ENCODE data around the gene ALDH4A1. TPM values are rescaled to one million over a fixed set of nuclear protein-coding genes. Genes with fewer than 3 reads are reported as not detected.

The ALDH4A1 gene
- total and polyA plus RNA-seq, 9 of the 15 experiments (the other 6 are each of a cell fraction or from before 2014, with no cell fraction given), result 0.27 to 31.4 (median 16.6) TPM

- TF ChIP-seq CBFB (CRISPR knock-in tag; IDR thresholded peaks at IDR 0.05), result no peak
- TF ChIP-seq NRF1 (conservative IDR thresholded peaks at IDR 0.05 in 1 of 2, IDR thresholded peaks at IDR 0.05 in 1 of 2), result no peak
- peak in 1 of 2 experiments; percentile 72; a peak in 2 of 4 replicates for TF ChIP-seq RCOR1 (IDR thresholded peaks at IDR 0.05; ENCODE audit: borderline replicate concordance in 1 of 2, low read depth in 2 of 2, low read length in 2 of 2)
- TF ChIP-seq ZFP36 (IDR thresholded peaks at IDR 0.05; ENCODE audit: low read depth, low read length, partially characterized antibody), result peak; percentile 34
- TF ChIP-seq HNRNPLL (IDR thresholded peaks at IDR 0.05; ENCODE audit: low read depth, low read length, poor library complexity, severe bottlenecking), result no peak
- no peak for TF ChIP-seq ZNF589 (CRISPR knock-in tag; IDR thresholded peaks at IDR 0.05; ENCODE audit: low read depth)
- TF ChIP-seq STAG1 (CRISPR knock-in tag; IDR thresholded peaks at IDR 0.05; ENCODE audit: borderline replicate concordance), result no peak
- TF ChIP-seq THRB (CRISPR knock-in tag; conservative IDR thresholded peaks at IDR 0.05), result no peak
- no peak for TF ChIP-seq ZNF124 (CRISPR knock-in tag; IDR thresholded peaks at IDR 0.05)
- no peak for TF ChIP-seq KDM2B (CRISPR knock-in tag; IDR thresholded peaks at IDR 0.05)
- TF ChIP-seq ZNF23 (CRISPR knock-in tag; IDR thresholded peaks at IDR 0.05), result no peak
- no peak for TF ChIP-seq ZKSCAN3 (CRISPR knock-in tag; IDR thresholded peaks at IDR 0.05)
- peak; percentile 50; the same call in 1 of the 2 replicates for TF ChIP-seq MYNN (IDR thresholded peaks at IDR 0.05)
- no peak for TF ChIP-seq MYNN (CRISPR knock-in tag; IDR thresholded peaks at IDR 0.05)
- peak; percentile 89 for TF ChIP-seq FOSL1 (tag; conservative IDR thresholded peaks at IDR 0.05)
- no peak for TF ChIP-seq COPS2 (conservative IDR thresholded peaks at IDR 0.05)
- peak; percentile 16; the same call in 1 of the 2 replicates for TF ChIP-seq JUNB (CRISPR knock-in tag; conservative IDR thresholded peaks at IDR 0.05)
- TF ChIP-seq ZNF511 (CRISPR knock-in tag; IDR thresholded peaks at IDR 0.05), result no peak
- TF ChIP-seq MLX (CRISPR knock-in tag; conservative IDR thresholded peaks at IDR 0.05), result no peak
- TF ChIP-seq ZBTB12 (CRISPR knock-in tag; IDR thresholded peaks at IDR 0.05), result no peak
- TF ChIP-seq SFPQ (IDR thresholded peaks at IDR 0.05; ENCODE audit: low read depth, low read length), result no peak
- TF ChIP-seq NFIC (IDR thresholded peaks at IDR 0.05), result peak; percentile 77
- TF ChIP-seq FOXJ3 (CRISPR knock-in tag; IDR thresholded peaks at IDR 0.05), result no peak
Measured at GRCh38 chr1:18908911-18909771, 6.8 kb upstream of the ALDH4A1 start (continued).
